Ureter (tissue), 1 donor: Measurements from ENCODE around the gene PHF2. TPM values are rescaled to one million over a fixed set of nuclear protein-coding genes. Genes with fewer than 3 reads are reported as not detected.
"Not testable (repeated sequence)": the region's sequence is repeated elsewhere in the genome, so short reads cannot be mapped to it uniquely, and the experiment has no call there.

Experiments used
- DNase-seq: peaks from one replicate; pipeline ENCODE4 v3.0.0-alpha.2; 2020; ENCODE audit warnings: low spot score
- total RNA-seq: library from RNA; stranded (reverse); gene quantifications from one replicate; pipeline ENCODE4 v1.2.4, GENCODE V29; 2023
- donor health status: DM: yes; HTN: yes; CAD: no.

Gene PHF2
- total RNA-seq, 1 donor from 2014 or later = 34.6 TPM

GRCh38 chr9:93665637-93666438 lies 89.5 kb downstream of the PHF2 start:
- peak; percentile 25 for DNase-seq

DNA sequence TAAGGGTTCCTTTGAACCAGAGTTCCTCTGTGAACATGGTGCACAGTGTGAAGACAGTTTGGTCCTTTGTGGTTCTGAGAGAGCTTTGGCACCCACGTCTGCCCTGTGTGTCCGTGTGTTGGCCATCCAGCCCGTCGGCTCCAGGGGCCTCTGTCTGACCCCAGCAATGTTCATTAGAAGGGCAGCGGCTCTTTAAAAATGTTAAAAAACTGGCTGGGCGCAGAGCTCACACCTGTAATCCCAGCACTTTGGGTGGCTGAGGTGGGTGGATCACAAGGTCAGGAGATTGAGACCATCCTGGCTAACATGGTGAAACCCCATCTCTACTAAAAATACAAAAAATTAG lies 90.0 kb downstream of the PHF2 start:
- DNase-seq = not testable (repeated sequence)

DNA sequence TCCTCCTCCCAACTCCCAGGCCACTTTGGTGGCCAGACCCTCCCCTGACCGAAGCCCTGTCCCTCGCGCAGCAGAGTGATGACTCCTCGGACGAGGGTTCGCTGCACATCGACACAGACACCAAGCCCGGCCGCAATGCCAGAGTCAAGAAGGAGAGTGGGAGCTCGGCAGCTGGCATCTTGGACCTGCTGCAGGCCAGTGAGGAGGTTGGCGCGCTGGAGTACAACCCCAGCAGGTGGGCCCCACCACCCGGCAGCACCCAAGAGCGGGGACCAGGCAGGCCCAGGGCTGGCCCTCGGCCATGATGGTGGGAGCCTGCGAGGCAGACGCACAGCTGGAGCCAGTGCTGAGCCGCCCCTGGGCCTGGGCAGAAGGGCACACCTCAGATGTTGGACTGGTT lies 90.6 kb downstream of the PHF2 start:
- peak; percentile 38 for DNase-seq

GRCh38 chr9:93667627-93668026 lies 91.2 kb downstream of the PHF2 start:
- no peak for DNase-seq

GRCh38 chr9:93668261-93668871 lies 92.0 kb downstream of the PHF2 start:
- peak; percentile 34 for DNase-seq

DNA sequence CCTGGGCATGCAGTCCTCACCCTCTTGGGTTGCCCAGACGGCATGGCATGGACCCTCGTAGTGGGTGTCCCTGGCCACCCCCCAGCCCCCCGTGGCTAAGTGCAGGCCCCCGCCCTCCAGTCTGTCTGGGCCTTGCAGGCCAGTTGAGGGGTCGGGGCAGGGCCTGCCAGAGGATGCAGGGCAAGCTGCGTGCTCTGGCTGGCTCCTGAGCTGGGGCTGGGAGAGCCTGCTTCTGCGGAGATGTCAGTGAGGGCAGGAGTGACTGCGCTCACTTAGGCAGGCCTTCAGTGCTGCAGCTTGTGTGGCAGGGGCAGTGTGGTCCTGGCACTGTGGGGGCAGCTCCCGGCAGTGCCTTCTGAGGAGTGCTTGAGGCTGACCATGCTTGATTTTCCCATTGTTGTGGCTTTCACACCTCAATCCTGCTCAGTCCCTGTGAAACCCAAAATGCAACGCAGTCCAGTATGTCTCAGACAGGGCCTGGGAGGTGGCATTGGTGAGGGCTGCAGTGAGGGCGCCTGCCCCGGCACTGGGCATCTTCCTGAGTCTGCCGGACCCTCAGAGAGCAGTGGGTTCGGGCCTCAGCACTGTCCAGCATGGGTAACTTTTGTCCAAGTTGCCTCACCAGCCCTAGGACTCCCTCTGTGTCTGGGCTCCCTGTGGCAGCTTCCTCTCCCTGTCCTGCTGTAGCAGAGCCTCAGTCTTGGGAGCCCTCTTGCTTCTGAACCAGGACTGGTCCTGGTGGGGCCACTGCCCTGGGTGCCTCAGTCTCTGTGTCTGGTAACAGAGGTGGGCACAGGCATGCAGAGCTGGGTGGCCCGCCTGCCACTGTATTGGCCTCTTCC lies 93.0 kb downstream of the PHF2 start:
- peak; percentile 31 for DNase-seq

DNA sequence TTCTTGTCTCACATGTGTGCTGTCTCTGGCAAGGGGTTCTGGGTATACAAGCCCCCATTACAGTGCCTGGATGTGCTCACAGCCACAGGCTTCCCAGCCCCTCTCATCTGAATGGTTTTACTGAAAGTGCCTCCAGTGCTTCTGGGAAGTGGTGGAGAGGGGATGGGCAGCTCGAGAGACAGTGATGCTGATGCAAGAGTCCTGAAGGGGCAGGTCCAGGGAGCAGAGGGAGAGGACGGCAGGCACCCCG lies 93.5 kb downstream of the PHF2 start:
- DNase-seq = no peak

GRCh38 chr9:93670208-93671019 lies 94.0 kb downstream of the PHF2 start:
- DNase-seq = peak; percentile 28

DNA sequence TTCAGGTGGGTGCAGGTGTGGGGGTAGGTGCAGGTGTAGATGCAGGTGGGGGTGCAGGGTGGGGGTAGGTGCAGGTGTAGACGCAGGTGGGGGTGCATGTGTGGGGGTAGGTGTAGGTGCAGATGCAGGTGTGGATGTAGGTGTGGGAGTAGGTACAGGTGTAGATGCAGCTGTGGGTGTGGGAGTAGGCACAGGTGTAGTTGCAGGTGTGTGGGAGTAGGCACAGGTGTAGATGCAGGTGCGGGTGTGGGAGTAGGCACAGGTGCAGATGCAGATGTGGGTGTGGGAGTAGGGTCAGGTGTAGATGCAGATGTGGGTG lies 94.6 kb downstream of the PHF2 start:
- no peak for DNase-seq

- DNase-seq = not testable (repeated sequence)
Observed at GRCh38 chr9:93672330-93673020, 96.1 kb downstream of the PHF2 start.

DNA sequence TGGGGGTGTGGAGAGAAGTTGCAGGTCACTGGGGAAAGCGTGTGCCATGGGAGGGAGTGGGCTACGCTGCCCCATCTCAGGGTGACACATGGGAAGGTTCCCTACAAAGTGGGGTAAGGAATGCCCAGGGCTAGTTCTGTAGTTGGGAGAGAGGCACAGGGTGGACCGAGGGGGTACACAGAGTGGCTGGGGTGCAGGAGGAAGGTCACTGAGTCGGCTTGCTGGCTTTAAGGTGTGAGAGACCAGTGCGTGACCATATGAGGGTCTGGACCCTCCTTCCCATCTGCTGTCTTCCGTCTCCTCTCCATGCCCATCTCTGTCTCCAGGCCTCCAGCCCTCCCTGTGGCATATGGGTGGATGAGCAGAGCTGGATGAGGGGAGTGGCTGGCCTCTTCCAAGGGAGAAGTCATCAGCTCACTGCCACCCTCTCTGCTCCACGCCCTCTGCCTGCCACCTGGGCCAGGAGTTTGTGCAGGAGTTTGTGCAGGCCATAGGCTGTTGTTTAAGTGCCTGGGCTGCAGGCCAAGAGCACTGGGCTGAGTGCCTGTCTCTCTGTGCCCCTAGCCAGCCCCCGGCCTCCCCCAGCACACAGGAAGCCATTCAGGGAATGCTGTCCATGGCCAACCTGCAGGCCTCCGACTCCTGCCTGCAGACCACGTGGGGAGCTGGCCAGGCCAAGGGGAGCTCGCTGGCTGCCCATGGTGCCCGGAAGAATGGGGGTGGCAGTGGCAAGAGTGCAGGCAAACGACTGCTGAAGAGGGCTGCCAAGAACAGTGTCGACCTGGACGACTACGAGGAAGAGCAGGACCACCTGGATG lies 96.8 kb downstream of the PHF2 start:
- no peak for DNase-seq

- DNase-seq = peak; percentile 39
Observed at GRCh38 chr9:93673839-93674334, 97.5 kb downstream of the PHF2 start.

DNA sequence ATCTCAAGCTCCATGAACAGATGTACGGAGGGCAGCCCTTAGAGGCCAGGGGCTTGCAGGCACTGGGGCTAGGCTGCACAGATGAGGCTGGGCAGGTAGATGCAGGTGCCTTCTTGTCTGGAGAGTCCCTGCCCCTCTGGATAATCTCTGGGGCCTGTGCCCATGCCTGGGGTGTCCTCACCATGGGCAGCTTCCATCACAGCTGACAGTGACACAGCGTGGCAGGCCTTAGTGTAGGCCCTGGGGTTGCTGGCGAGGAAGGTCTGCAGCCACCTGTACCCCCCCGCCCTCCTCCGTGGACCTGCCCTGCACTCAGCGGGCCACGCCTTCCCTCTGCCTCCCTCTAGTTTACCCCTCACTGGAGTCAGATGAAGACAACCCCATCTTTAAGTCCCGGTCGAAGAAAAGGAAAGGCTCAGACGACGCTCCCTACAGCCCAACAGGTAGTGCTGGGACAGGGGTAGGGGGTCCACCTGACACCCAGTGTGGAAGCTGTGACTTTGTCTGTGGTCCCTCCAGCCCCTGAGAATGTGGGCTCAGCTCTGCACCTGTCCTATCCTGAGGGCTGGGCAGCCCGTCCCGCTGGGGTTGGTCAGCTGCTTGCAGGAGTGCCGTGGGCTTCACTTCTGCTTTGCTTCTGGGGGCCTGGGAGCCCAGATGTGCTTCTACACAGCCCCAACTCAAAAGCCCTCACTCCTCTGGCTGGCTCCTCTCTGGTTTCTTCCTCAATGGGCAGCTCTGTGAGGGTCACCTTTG lies 98.4 kb downstream of the PHF2 start:
- DNase-seq = no peak

DNA sequence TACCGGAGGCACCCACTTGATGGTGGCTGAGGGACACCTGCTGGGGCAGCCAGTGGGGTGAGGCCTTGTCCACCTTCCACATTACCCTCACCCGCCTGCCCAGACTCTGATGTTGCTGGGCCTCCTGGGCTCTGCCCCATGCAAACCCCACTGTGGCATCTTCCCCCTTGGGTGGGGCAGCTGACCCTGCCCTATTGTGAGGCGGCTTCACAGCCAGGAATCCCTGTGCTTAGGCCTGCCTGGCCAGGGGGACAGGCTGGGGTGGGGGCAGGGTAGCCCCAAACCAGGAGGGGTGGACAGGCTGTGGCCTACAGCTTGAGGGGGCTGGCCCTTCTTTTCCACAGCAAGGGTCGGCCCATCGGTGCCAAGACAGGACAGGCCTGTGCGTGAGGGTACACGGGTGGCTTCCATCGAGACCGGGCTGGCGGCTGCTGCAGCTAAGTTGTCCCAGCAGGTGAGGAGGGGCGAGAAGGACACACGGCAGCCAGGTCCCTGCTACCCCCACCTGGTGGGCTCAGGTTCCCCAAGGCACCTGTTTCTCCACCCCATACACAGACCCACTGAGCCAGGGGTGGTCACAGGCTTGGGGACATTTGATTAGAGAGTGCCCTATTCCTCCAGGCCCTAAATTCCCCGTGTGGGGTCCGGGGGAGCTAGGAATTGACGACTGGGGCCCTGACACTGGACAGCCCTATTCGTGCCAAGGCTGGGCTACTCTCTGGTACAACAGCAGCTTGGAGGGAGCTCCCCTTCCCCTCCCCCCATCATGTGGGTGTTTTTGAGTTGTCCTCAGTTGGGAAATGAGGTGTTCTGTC lies 99.2 kb downstream of the PHF2 start:
- peak; percentile 40 for DNase-seq

DNA sequence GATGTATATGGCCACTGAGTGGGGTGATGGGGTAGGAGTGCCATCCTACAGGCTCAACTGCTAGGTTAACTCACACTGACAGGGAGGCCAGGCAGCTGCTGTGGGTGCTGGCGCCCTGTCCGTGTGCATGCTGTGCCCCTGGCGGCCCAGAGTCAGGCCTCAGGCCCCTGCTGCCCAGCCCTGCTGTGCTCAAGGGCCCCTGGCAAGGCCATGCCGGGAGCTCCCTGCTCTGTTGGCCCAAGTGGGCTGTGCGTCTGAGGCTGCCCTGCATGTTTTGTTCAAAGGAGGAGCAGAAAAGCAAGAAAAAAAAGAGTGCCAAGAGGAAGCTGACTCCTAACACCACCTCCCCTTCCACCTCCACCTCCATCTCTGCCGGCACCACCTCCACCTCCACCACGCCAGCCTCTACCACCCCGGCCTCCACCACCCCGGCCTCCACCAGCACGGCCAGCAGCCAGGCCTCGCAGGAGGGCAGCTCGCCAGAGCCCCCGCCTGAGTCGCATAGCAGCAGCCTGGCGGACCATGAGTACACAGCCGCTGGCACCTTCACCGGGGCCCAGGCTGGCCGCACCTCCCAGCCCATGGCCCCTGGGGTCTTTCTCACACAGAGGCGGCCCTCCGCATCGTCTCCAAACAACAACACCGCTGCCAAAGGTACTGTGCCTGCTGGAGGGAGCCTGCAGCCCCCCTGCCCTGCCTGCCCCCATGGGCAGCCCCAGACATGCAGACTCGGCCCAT lies 100.1 kb downstream of the PHF2 start:
- peak; percentile 33 for DNase-seq

- DNase-seq = peak; percentile 32
Observed at GRCh38 chr9:93677048-93677571, 100.7 kb downstream of the PHF2 start.

DNA sequence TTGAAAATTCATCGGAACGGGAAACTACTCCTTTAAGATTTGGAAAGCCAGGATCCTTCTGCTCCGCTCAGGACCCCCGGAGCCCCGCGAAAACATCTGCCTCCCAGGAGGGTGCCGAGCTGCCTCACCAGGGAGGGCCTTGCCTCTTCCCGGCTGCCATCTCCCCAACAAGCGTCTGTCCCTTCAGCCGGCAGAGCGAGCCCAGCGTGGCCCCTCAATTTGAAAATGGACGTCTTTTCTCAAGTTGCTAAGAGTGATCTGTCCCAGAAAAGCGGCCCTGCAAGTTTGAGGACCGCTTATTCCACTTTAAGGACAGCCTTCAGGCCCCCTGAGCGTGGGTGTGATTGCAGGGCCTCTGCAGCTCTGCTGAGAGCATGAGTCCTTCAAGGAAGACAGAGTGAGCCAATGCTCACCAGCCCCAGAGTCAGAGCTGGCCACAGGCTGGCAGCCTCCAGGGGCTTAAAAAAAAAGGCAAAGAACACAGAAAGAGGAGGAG lies 101.3 kb downstream of the PHF2 start:
- DNase-seq = peak; percentile 40
